DOHH2 (cell line): ENCODE measurements around the gene GIMAP4.

Source experiments
- CTCF ChIP-seq: fragments of 200-600 bp; sonication (generic); IDR thresholded peaks from one replicate; pipeline ENCODE4 v1.5.1; 2014; ENCODE audit warnings: antibody characterized with exemption, mild to moderate bottlenecking, low read depth, low read length; ENCODE audit not compliant: poor library complexity, severe bottlenecking
- EZH2phosphoT487 ChIP-seq: fragments of 200-600 bp; sonication (generic); IDR thresholded peaks from 2 replicates; pipeline ENCODE4 v1.6.1; 2017; ENCODE audit warnings: borderline replicate concordance, mild to moderate bottlenecking, antibody characterized with exemption, low read length, moderate library complexity, mixed read lengths

DNA sequence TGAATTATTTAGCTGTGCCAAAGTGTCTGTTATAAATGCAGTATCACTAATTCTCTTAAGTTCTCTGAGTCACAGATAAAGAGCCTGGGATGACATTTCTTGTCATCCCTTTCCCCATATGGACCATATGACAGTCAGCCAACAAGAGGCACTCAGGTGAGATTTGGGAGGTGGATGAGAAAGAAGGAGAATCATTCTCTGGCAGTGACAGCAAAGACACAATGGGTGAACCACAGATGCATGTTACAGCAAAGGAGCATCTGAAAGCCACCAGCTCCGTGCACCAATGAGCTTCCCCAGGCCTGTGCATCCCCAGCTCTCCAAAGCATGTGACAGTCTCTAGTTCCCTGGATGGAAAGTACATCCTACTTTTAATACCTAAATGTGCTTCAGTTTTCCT is 54.2 kb downstream of the GIMAP4 start:
- TF ChIP-seq CTCF: no peak
- no peak for TF ChIP-seq EZH2phosphoT487
